Breast epithelium (tissue), 4 donors: ENCODE measurements around the gene MYEOV. TPM values are rescaled to one million over a fixed set of nuclear protein-coding genes. Genes with fewer than 3 reads are reported as not detected.

Experiments
- DNase-seq, 2 donors: peaks; one replicate each; pipeline ENCODE4 v3.0.0-alpha.2; 2019; ENCODE audit warnings: low spot score in 2 of 2
- H3K27ac ChIP-seq, 2 donors: fragments of 200-600 bp; sonication (generic) in 1 of 2; one replicate each; pipeline ENCODE4 v1.5.1; 2016 to 2019; ENCODE audit warnings: mild to moderate bottlenecking in 1 of 2
- H3K27me3 ChIP-seq, 2 donors: fragments of 200-600 bp; sonication (generic) in 1 of 2; one replicate each; pipeline versions ENCODE4 v1.5.1 to v1.6.0; 2017 to 2019; ENCODE audit warnings: control low read depth in 1 of 2, mild to moderate bottlenecking in 1 of 2
- H3K36me3 ChIP-seq: fragments of 200-600 bp; one replicate; pipeline ENCODE4 v1.5.1; 2019
- H3K4me1 ChIP-seq, 2 donors: fragments of 200-600 bp; sonication (generic); one replicate each; pipeline ENCODE4 v1.5.1; 2016 to 2019; ENCODE audit warnings: control low read depth in 1 of 2
- H3K4me3 ChIP-seq, 3 donors: fragments of 200-600 bp; sonication (generic); 1 replicate in 2 of 3; 2 replicates in 1 of 3; pipeline ENCODE4 v1.5.1; 2016 to 2019; ENCODE audit warnings: mild to moderate bottlenecking in 3 of 3, moderate library complexity in 2 of 3
- H3K9me3 ChIP-seq, 2 donors: fragments of 200-600 bp; sonication (generic) in 1 of 2; one replicate each; pipeline ENCODE4 v1.5.1; 2016 to 2019; ENCODE audit warnings: control low read depth in 1 of 2
- POLR2A ChIP-seq: fragments of 450-650 bp; IDR thresholded peaks from one replicate; pipeline ENCODE4 v1.6.1; 2016; ENCODE audit warnings: antibody characterized with exemption, mild to moderate bottlenecking, moderate library complexity
- POLR2AphosphoS5 ChIP-seq, 3 donors: sonication (generic); formaldehyde crosslinking; IDR thresholded peaks; one replicate each; pipeline ENCODE4 v1.6.1; 2017; ENCODE audit warnings: antibody characterized with exemption in 3 of 3
- intact Hi-C: fragments of 100-400 bp; cut with DNase I; formaldehyde crosslinking; loops from one replicate; pipeline ENCODE4 v1.15.1; 2023; ENCODE audit warnings: low total_unique reads
- total RNA-seq, 3 donors: library from RNA; depleted of rRNA; stranded (reverse); fragments of >200 nt; gene quantifications; one replicate each; pipeline ENCODE4 v1.1.0, GENCODE V29; 2016
- TF ChIP-seq, protein P1 (sequence below), 3 donors: fragments of 450-650 bp; IDR thresholded peaks; one replicate each; pipeline ENCODE4 v1.5.1; 2016 to 2017; ENCODE audit warnings: antibody characterized with exemption in 3 of 3, mild to moderate bottlenecking in 3 of 3, moderate library complexity in 3 of 3

The MYEOV gene
- total RNA-seq, 3 donors from 2014 or later = 2.8 to 22.0 (median 18.7) TPM

DNA sequence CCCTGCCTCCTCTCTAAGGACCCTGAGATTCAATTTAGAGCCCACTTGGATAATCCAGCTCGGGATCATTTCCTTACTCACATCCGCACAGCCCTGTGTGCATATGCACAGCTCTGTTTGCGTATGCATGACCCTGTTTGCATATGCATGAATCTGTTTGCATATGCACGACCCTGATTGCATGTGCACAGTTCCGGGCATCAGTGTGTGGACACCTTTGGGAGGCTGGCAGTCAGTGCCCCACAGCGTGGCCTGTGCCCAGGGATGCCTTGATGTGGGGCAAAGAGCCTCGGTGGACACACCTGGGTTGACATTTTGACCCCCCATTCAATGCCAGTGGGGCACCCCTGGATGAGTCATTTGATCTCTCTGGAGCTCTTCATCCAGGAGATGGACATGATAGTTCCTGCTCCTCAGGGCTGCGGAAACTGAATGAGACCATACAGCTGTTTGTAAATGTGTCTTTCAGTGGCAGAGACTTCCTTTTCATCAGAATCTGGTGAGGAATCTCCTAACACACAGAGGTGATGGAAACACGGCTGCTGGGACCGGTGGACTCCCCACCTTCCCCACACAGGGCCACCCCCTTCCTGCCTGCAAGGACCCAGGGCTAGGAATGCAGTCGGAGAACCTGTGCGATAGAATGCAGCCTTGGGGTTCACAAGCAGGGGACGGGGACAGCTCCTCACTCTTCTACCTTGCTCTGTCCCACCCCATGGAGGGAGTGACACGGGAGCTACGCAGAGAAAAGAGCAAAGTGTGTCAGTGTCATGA is 41.2 kb downstream of the MYEOV start:
- Histone ChIP-seq H3K9me3 (peaks cover 0 to 4% of the 10 kb centered on the region in 2 donors), H3K27me3 (no peaks in the 10 kb centered on the region), H3K4me3 (no peak overlapping the region), H3K27ac (no peak overlapping the region), H3K36me3 (no peaks in the 10 kb centered on the region), H3K4me1 (no peaks in the 10 kb centered on the region)
- TF ChIP-seq, protein P1, sequence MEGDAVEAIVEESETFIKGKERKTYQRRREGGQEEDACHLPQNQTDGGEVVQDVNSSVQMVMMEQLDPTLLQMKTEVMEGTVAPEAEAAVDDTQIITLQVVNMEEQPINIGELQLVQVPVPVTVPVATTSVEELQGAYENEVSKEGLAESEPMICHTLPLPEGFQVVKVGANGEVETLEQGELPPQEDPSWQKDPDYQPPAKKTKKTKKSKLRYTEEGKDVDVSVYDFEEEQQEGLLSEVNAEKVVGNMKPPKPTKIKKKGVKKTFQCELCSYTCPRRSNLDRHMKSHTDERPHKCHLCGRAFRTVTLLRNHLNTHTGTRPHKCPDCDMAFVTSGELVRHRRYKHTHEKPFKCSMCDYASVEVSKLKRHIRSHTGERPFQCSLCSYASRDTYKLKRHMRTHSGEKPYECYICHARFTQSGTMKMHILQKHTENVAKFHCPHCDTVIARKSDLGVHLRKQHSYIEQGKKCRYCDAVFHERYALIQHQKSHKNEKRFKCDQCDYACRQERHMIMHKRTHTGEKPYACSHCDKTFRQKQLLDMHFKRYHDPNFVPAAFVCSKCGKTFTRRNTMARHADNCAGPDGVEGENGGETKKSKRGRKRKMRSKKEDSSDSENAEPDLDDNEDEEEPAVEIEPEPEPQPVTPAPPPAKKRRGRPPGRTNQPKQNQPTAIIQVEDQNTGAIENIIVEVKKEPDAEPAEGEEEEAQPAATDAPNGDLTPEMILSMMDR (IDR thresholded peaks at IDR 0.05) = no peak
- TF ChIP-seq POLR2A (no peak), POLR2AphosphoS5 (IDR thresholded peaks at IDR 0.05) (no peak)
- intact Hi-C loops = no loop called here
- peak in 1 of 2 donors; percentile 17 for DNase-seq

DNA sequence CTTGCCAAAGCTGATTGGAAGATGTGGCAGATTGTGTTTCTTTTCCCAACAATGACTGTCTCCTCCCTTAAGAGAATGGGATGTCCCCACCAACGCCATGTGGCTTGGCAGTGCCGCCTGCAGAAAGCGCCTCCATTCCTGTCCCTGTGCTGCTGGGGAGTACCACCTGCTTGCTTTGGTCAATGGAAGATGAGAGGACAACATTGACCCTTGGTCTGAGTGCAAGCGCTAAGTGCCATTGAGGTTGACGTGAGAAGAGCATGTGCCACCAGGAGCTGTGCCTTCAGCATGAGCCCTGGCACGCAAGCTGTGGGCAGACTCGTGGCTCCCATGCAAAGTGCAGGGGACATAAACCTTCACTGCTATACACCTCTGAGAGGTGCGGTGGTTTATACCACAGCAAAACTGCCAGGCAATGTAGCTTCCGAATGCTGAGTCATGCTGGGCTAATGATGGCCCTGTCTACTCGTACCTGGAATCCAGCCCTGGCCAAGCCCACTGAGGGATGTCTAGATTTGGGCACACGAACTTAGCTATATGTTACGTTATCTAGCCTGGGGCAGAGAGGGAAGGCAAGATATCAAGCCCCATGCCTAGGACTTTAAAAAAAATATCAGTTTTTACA is 41.9 kb downstream of the MYEOV start:
- Histone ChIP-seq H3K9me3 (peaks cover 0 to 8% of the 10 kb centered on the region in 2 donors), H3K27ac (no peak overlapping the region), H3K36me3 (no peaks in the 10 kb centered on the region), H3K4me3 (no peak overlapping the region), H3K27me3 (no peaks in the 10 kb centered on the region), H3K4me1 (no peaks in the 10 kb centered on the region)
- DNase-seq = peak in 1 of 2 donors; percentile 22
- TF ChIP-seq, protein P1 (IDR thresholded peaks at IDR 0.05) = no peak
- no peak for TF ChIP-seq POLR2AphosphoS5 (IDR thresholded peaks at IDR 0.05)
- no peak for TF ChIP-seq POLR2A
- intact Hi-C loops = no loop called here

DNA sequence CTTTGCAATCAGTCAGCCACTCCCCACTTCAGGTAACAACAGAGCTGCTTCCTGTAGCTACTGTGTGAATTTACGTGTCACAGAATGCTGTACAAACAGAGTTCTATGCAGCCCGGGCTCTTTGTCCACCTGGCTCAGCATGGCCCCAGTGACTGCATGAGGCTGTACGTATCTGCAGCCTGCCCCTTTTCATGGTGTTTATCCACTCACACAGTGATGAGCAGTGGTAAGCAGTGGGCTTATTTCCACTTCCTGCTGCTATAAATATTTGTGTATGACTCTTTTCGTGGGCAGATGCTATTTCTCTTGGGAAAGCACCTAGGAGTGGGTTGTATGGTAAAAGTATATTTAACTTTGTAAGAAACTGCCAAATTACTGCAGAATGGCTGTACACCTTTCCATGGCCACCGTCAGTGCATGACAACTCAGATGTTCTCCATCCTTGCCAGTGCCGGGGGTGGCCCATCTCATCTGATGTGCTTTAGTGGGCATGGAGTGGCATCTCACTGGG is 43.3 kb downstream of the MYEOV start:
- intact Hi-C loops = no loop called here
- TF ChIP-seq POLR2A = no peak
- TF ChIP-seq, protein P1 (IDR thresholded peaks at IDR 0.05) = no peak
- TF ChIP-seq POLR2AphosphoS5 (IDR thresholded peaks at IDR 0.05) = no peak
- H3K27me3 ChIP-seq = no peaks in the 10 kb centered on the region
- no peaks in the 10 kb centered on the region for H3K4me1 ChIP-seq
- H3K27ac ChIP-seq = no peak overlapping the region
- H3K9me3 ChIP-seq = peaks cover 0 to 8% of the 10 kb centered on the region in 2 donors
- H3K4me3 ChIP-seq = no peak overlapping the region
- H3K36me3 ChIP-seq = no peaks in the 10 kb centered on the region
- peak in 1 of 2 donors; percentile 24 for DNase-seq

DNA sequence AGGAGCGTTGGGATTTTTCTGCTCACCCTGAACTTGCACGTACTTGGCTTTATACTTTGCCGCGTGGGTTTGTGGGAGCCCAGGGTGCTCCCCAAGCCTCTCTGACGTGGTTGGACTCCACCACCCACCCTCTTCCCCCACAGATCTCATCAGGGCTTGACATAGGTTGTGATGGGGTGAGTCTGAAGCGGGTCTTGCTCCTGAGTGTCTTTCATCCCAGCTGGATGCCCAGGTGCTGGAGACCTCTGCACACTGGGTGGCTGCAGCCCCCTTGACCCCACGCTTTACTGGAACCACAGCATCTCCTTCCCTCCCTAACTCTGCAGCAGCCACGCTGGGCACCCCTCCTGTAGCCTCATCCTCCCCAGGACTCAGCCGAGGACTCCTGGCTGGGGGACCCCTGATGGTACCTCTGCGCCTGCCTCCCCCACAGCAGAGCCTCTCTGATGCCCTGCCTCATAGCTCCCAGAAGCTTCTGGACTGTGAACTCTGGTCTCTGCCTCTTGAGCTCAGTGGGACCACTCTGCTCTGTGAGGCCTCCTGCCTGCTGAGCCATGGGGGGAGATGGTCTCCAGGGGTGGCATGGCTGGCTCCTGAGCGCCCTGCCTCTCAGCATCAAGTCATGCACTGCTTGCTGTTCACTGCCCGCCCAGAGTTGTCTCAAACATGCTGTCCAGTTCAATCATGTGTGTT is 45.2 kb downstream of the MYEOV start:
- Histone ChIP-seq H3K4me3 (no peak overlapping the region), H3K9me3 (peaks cover 0 to 8% of the 10 kb centered on the region in 2 donors), H3K4me1 (no peaks in the 10 kb centered on the region), H3K36me3 (no peaks in the 10 kb centered on the region), H3K27me3 (no peaks in the 10 kb centered on the region), H3K27ac (no peak overlapping the region)
- intact Hi-C loops = no loop called here
- peak; percentile 6 to 34 for DNase-seq
- TF ChIP-seq, protein P1 (IDR thresholded peaks at IDR 0.05) = no peak
- TF ChIP-seq POLR2AphosphoS5 (IDR thresholded peaks at IDR 0.05) (no peak), POLR2A (no peak)
